Testis (tissue), 2 donors: ENCODE data around the gene OSTN.

ENCODE experiments used
- CTCF ChIP-seq, 3 experiments: fragments of 450-650 bp in 2 of 3; fragments of 200-600 bp in 1 of 3; sonication (generic) in 1 of 3; IDR thresholded peaks; one replicate each; pipeline ENCODE4 v1.5.1; 2016 to 2019; ENCODE audit warnings: antibody characterized with exemption in 3 of 3, mild to moderate bottlenecking in 2 of 3, moderate library complexity in 1 of 3
- POLR2A ChIP-seq: fragments of 450-650 bp; IDR thresholded peaks from one replicate; pipeline ENCODE4 v1.6.1; 2017; ENCODE audit warnings: antibody characterized with exemption, mild to moderate bottlenecking, moderate library complexity

GRCh38 chr3:191280111-191280510 lies 81.1 kb downstream of the OSTN start:
- no peak for TF ChIP-seq CTCF (IDR thresholded peaks at IDR 0.05)
- TF ChIP-seq POLR2A, result no peak
